ENCODE data around the gene GPC1. TPM values are rescaled to one million over a fixed set of nuclear protein-coding genes. Genes with fewer than 3 reads are reported as not detected.

The GPC1 gene
- total RNA-seq, 1 donor from 2014 or later: 252 TPM

GRCh38 chr2:240501531-240501991 is 66.1 kb downstream of the GPC1 start:
- Histone ChIP-seq H3K4me3 (ENCODE audit: insufficient read depth, low read depth, low read length) (no peak overlapping the region), H3K27me3 (ENCODE audit: insufficient read depth, low read length) (no peaks in the 10 kb centered on the region), H3K36me3 (ENCODE audit: insufficient read depth, low read length) (no peaks in the 10 kb centered on the region), H3K9me3 (ENCODE audit: insufficient read depth, low read depth, low read length) (no peaks in the 10 kb centered on the region), H3K9ac (ENCODE audit: low read length) (no peak overlapping the region), H3K4me1 (ENCODE audit: insufficient read depth, low read length) (no peaks in the 10 kb centered on the region), H2AFZ (ENCODE audit: low read depth, low read length) (no peak overlapping the region), H3K79me2 (ENCODE audit: insufficient read depth, low read length) (no peaks in the 10 kb centered on the region), H3K27ac (ENCODE audit: low read depth, low read length) (no peak overlapping the region), H3K4me2 (ENCODE audit: low read length) (no peak overlapping the region), H4K20me1 (ENCODE audit: insufficient read depth, low read length) (no peaks in the 10 kb centered on the region)
- Mint-ChIP-seq H3K9me3 (ENCODE audit: unreplicated experiment) (no peaks in the 10 kb centered on the region), H3K36me3 (ENCODE audit: low read depth, unreplicated experiment) (peaks cover 5% of the 10 kb centered on the region), H3K4me1 (ENCODE audit: low read depth, unreplicated experiment) (no peaks in the 10 kb centered on the region), H3K27me3 (ENCODE audit: low read depth, unreplicated experiment) (peaks cover 16% of the 10 kb centered on the region), H3K27ac (ENCODE audit: unreplicated experiment) (no peak overlapping the region), H3K4me3 (ENCODE audit: unreplicated experiment) (no peak overlapping the region)
- no peak for DNase-seq (ENCODE audit: low read depth)
- no peak for TF ChIP-seq EZH2 (IDR thresholded peaks at IDR 0.05; ENCODE audit: insufficient read depth, low read length)
- no peak for TF ChIP-seq CTCF (IDR thresholded peaks at IDR 0.05; ENCODE audit: insufficient read depth, low read depth, low read length)
- no peak for FAIRE-seq

GRCh38 chr2:240502059-240502429 is 66.6 kb downstream of the GPC1 start:
- Histone ChIP-seq H3K9ac (ENCODE audit: low read length) (no peak overlapping the region), H3K27ac (ENCODE audit: low read depth, low read length) (no peak overlapping the region), H3K4me2 (ENCODE audit: low read length) (no peak overlapping the region), H2AFZ (ENCODE audit: low read depth, low read length) (no peak overlapping the region), H3K4me1 (ENCODE audit: insufficient read depth, low read length) (no peaks in the 10 kb centered on the region), H4K20me1 (ENCODE audit: insufficient read depth, low read length) (no peaks in the 10 kb centered on the region), H3K27me3 (ENCODE audit: insufficient read depth, low read length) (no peaks in the 10 kb centered on the region), H3K79me2 (ENCODE audit: insufficient read depth, low read length) (no peaks in the 10 kb centered on the region), H3K4me3 (ENCODE audit: insufficient read depth, low read depth, low read length) (no peak overlapping the region), H3K9me3 (ENCODE audit: insufficient read depth, low read depth, low read length) (no peaks in the 10 kb centered on the region), H3K36me3 (ENCODE audit: insufficient read depth, low read length) (no peaks in the 10 kb centered on the region)
- peaks cover 5% of the 10 kb centered on the region for H3K36me3 Mint-ChIP-seq (ENCODE audit: low read depth, unreplicated experiment)
- DNase-seq (ENCODE audit: low read depth) (no peak), FAIRE-seq (no peak)
- H3K9me3 Mint-ChIP-seq (ENCODE audit: unreplicated experiment): no peaks in the 10 kb centered on the region
- H3K27ac Mint-ChIP-seq (ENCODE audit: unreplicated experiment): no peak overlapping the region
- no peak overlapping the region for H3K4me3 Mint-ChIP-seq (ENCODE audit: unreplicated experiment)
- TF ChIP-seq EZH2 (IDR thresholded peaks at IDR 0.05; ENCODE audit: insufficient read depth, low read length): no peak
- TF ChIP-seq CTCF (IDR thresholded peaks at IDR 0.05; ENCODE audit: insufficient read depth, low read depth, low read length): no peak
- no peaks in the 10 kb centered on the region for H3K4me1 Mint-ChIP-seq (ENCODE audit: low read depth, unreplicated experiment)
- peaks cover 16% of the 10 kb centered on the region for H3K27me3 Mint-ChIP-seq (ENCODE audit: low read depth, unreplicated experiment)

- Mint-ChIP-seq H3K27ac (ENCODE audit: unreplicated experiment) (no peak overlapping the region), H3K9me3 (ENCODE audit: unreplicated experiment) (no peaks in the 10 kb centered on the region), H3K36me3 (ENCODE audit: low read depth, unreplicated experiment) (peaks cover 5% of the 10 kb centered on the region), H3K4me1 (ENCODE audit: low read depth, unreplicated experiment) (no peaks in the 10 kb centered on the region), H3K27me3 (ENCODE audit: low read depth, unreplicated experiment) (peaks cover 16% of the 10 kb centered on the region), H3K4me3 (ENCODE audit: unreplicated experiment) (no peak overlapping the region)
- Histone ChIP-seq H3K36me3 (ENCODE audit: insufficient read depth, low read length) (no peaks in the 10 kb centered on the region), H3K27me3 (ENCODE audit: insufficient read depth, low read length) (no peaks in the 10 kb centered on the region), H3K4me2 (ENCODE audit: low read length) (no peak overlapping the region), H3K9me3 (ENCODE audit: insufficient read depth, low read depth, low read length) (no peaks in the 10 kb centered on the region), H3K4me3 (ENCODE audit: insufficient read depth, low read depth, low read length) (no peak overlapping the region), H2AFZ (ENCODE audit: low read depth, low read length) (no peak overlapping the region), H4K20me1 (ENCODE audit: insufficient read depth, low read length) (no peaks in the 10 kb centered on the region), H3K27ac (ENCODE audit: low read depth, low read length) (no peak overlapping the region), H3K79me2 (ENCODE audit: insufficient read depth, low read length) (no peaks in the 10 kb centered on the region), H3K9ac (ENCODE audit: low read length) (no peak overlapping the region), H3K4me1 (ENCODE audit: insufficient read depth, low read length) (no peaks in the 10 kb centered on the region)
- DNase-seq (ENCODE audit: low read depth): no peak
- FAIRE-seq: no peak
- no peak for TF ChIP-seq CTCF (IDR thresholded peaks at IDR 0.05; ENCODE audit: insufficient read depth, low read depth, low read length)
- TF ChIP-seq EZH2 (IDR thresholded peaks at IDR 0.05; ENCODE audit: insufficient read depth, low read length): no peak
These were observed 67.1 kb downstream of the GPC1 start for GRCh38 chr2:240502430-240503121.

Data from astrocyte (in vitro differentiated cells and primary cell).